Right lobe of liver (tissue), 6 donors: Measurements from ENCODE around the gene ATAT1. TPM values are rescaled to one million over a fixed set of nuclear protein-coding genes. Genes with fewer than 3 reads are reported as not detected.

Experiments
- ATAC-seq, 4 donors: fragments of 200-7000 bp; cut with Tn5 transposase; one replicate each; pipeline ENCODE4 v1.9.1; 2020; ENCODE audit warnings: mild to moderate bottlenecking in 4 of 4, moderate library complexity in 4 of 4
- DNase-seq, 3 donors: peaks; one replicate each; pipeline ENCODE4 v3.0.0-alpha.2; 2020
- H3K27ac ChIP-seq, 3 donors: fragments of 200-600 bp; one replicate each; pipeline ENCODE4 v1.8.0; 2022
- H3K27me3 ChIP-seq, 2 donors: fragments of 200-600 bp; one replicate each; pipeline ENCODE4 v1.8.0; 2022
- H3K36me3 ChIP-seq, 4 donors: fragments of 200-600 bp; sonication (generic) in 1 of 4; one replicate each; pipeline versions ENCODE4 v1.5.1 to v1.8.0; 2017 to 2022; ENCODE audit warnings: control low read depth in 1 of 4
- H3K4me1 ChIP-seq, 4 donors: fragments of 200-600 bp; sonication (generic) in 1 of 4; one replicate each; pipeline versions ENCODE4 v1.5.1 to v1.8.0; 2017 to 2022; ENCODE audit warnings: control low read depth in 1 of 4
- H3K4me3 ChIP-seq, 3 donors: fragments of 200-600 bp; one replicate each; pipeline ENCODE4 v1.8.0; 2022
- H3K9me3 ChIP-seq, 4 donors: fragments of 200-600 bp; sonication (generic) in 1 of 4; one replicate each; pipeline versions ENCODE4 v1.5.1 to v1.8.0; 2017 to 2022; ENCODE audit warnings: control low read depth in 1 of 4
- POLR2A ChIP-seq: fragments of 450-650 bp; IDR thresholded peaks from one replicate; pipeline ENCODE4 v1.6.1; 2017; ENCODE audit warnings: antibody characterized with exemption, mild to moderate bottlenecking
- WGBS: methylation state at CpG from one replicate; pipeline ENCODE4 v1.1.6; 2018; ENCODE audit warnings: low coverage, low lambda C conversion rate; ENCODE audit not compliant: insufficient coverage; ENCODE audit errors: missing lambda C conversion rate; 5-methylcytosine and 5-hydroxymethylcytosine counted together
- intact Hi-C, 2 donors: fragments of 100-400 bp; cut with DNase I; formaldehyde crosslinking; loops; one replicate each; pipeline versions ENCODE4 v1.11.2 to v1.14.1; 2022
- total RNA-seq, 6 experiments: library from RNA; depleted of rRNA in 2 of 6; stranded (reverse); fragments of >200 nt in 2 of 6; fragmentation: NEBNext Ultra II Directional in 3 of 6; extraction: Animal tissue kit (Norgen Biotek cat#: 25700) in 3 of 6; gene quantifications; one replicate each; pipeline versions ENCODE4 v1.1.0 to v1.2.4, GENCODE V29; 2016 to 2023
- TF ChIP-seq, protein P1 (sequence below), 4 donors: fragments of 200-600 bp in 3 of 4; fragments of 450-650 bp in 1 of 4; IDR thresholded peaks; one replicate each; pipeline versions ENCODE4 v1.5.1 to v1.8.0; 2016 to 2022; ENCODE audit warnings: antibody characterized with exemption in 4 of 4, mild to moderate bottlenecking in 2 of 4
- donor health status: DM: no; HTN: yes; CAD: no.
- donor health status: DM: no; HTN: no; CAD: no.
- donor health status: DM: no; HTN: no; CAD: no.
- donor health status: DM: no; HTN: yes; CAD: no.
- donor health status: DM: no; HTN: yes; CAD: no.

ATAT1 gene
- total RNA-seq, 6 experiments from 2014 or later: 2.4 to 6.6 (median 4.4) TPM

DNA sequence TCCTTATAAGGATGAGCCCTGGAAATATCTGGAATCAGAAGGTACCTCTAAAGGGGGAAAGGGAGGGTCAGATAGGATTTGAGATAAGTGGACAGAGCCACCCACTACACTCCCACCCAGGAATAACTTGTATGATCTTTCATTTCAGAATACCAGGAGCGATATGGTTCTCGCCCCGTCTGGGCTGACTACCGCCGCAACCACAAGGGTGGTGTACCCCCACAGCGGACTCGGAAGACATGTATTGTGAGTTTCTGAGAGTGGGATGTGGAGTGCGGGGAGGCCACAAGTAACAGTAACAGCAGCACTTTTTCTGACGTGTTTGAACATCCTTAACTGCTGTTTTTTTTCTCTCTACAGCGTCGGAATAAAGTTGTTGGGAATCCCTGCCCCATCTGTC is 7.1 kb upstream of the ATAT1 start:
- Histone ChIP-seq H3K27me3 (no peaks in the 10 kb centered on the region), H3K27ac (no peak overlapping the region), H3K4me1 (peaks cover 0 to 8% (median 0%) of the 10 kb centered on the region in 4 donors), H3K9me3 (no peaks in the 10 kb centered on the region), H3K4me3 (no peak overlapping the region), H3K36me3 (peaks cover 0 to 63% (median 27%) of the 10 kb centered on the region in 4 donors)
- no peak for ATAC-seq
- WGBS: 92% methylated on average over 11 of the region's 11 CpGs
- TF ChIP-seq, protein P1, sequence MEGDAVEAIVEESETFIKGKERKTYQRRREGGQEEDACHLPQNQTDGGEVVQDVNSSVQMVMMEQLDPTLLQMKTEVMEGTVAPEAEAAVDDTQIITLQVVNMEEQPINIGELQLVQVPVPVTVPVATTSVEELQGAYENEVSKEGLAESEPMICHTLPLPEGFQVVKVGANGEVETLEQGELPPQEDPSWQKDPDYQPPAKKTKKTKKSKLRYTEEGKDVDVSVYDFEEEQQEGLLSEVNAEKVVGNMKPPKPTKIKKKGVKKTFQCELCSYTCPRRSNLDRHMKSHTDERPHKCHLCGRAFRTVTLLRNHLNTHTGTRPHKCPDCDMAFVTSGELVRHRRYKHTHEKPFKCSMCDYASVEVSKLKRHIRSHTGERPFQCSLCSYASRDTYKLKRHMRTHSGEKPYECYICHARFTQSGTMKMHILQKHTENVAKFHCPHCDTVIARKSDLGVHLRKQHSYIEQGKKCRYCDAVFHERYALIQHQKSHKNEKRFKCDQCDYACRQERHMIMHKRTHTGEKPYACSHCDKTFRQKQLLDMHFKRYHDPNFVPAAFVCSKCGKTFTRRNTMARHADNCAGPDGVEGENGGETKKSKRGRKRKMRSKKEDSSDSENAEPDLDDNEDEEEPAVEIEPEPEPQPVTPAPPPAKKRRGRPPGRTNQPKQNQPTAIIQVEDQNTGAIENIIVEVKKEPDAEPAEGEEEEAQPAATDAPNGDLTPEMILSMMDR (IDR thresholded peaks at IDR 0.05): no peak
- no peak for TF ChIP-seq POLR2A
- no peak for DNase-seq
- intact Hi-C loops: no loop called here

DNA sequence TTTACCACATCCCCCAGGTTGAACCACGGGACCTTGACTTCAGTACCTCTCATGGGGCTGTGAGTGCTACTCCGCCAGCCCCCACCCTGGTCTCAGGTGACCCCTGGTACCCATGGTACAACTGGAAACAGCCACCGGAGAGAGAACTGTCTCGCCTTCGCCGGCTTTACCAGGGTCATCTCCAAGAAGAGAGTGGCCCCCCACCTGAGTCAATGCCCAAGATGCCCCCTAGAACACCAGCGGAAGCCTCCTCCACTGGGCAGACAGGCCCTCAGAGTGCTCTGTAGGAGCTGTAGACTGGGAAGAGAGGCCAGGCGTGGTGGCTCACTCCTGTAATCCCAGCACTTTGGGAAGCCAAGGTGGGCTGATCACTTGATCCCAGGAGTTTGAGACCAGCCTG is 1.2 kb upstream of the ATAT1 start:
- peaks cover 0 to 7% (median 3%) of the 10 kb centered on the region in 4 donors for H3K4me1 ChIP-seq
- no peaks in the 10 kb centered on the region for H3K9me3 ChIP-seq
- peaks cover 0 to 58% (median 22%) of the 10 kb centered on the region in 4 donors for H3K36me3 ChIP-seq
- TF ChIP-seq, protein P1 (IDR thresholded peaks at IDR 0.05): no peak
- no peak for TF ChIP-seq POLR2A
- no peak for DNase-seq
- WGBS: 90% methylated on average over 2 of the region's 8 CpGs
- H3K27me3 ChIP-seq: no peaks in the 10 kb centered on the region
- no peak overlapping the region for H3K27ac ChIP-seq
- ATAC-seq: no peak
- intact Hi-C loops: loop anchor here (10.0 kb wide), 2 partner anchors 49 to 109 kb away; partner anchors contain the start of gene DHX16 (in 1 of the 2)
- no peak overlapping the region for H3K4me3 ChIP-seq

DNA sequence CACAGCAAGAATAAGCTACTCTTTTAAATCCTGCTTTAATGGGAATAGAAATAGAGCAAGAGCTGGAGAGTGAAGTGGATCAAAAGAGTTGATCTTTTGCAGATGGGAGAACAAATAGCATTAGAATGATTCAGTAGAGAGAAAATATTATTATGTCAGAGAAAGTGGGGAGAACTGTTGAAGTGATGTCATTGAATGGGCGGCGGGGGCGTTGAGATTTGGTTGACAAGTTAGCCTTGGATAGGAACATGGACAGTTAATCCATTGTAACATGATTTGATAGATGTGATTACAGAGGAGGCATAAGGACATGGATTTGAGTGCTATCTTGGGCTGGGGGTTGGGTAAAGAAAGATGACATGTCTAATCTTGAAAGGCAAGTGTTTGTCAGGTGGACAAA is 9.2 kb downstream of the ATAT1 start:
- Histone ChIP-seq H3K36me3 (peaks cover 0 to 4% (median 0%) of the 10 kb centered on the region in 4 donors), H3K27me3 (no peaks in the 10 kb centered on the region), H3K27ac (no peak overlapping the region), H3K9me3 (no peaks in the 10 kb centered on the region), H3K4me1 (peaks cover 0 to 4% (median 0%) of the 10 kb centered on the region in 4 donors), H3K4me3 (no peak overlapping the region)
- TF ChIP-seq POLR2A: no peak
- TF ChIP-seq, protein P1 (IDR thresholded peaks at IDR 0.05): no peak
- WGBS: 100% methylated on average over 3 of the region's 3 CpGs
- ATAC-seq: no peak
- intact Hi-C loops: no loop called here
- no peak for DNase-seq

DNA sequence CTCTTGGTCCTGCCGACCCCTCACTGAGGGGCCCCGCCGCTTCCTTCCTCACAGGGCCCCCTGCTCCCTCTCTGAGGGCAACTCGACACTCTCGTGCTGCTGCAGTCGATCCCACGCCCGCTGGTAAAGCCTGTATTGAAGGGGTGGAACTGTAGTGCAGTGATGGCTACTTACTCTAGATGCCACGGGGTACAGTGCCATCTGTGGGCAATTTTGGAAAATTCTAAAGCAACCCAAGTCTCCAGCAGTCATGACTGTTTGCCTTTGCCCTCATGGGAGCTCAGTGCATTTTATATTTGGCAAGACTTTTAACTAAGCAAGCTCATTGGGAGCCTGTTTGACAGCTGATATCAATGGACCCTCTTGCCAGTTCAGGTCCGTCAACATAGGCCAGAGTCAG is 13.8 kb downstream of the ATAT1 start:
- no peaks in the 10 kb centered on the region for H3K36me3 ChIP-seq
- no peaks in the 10 kb centered on the region for H3K9me3 ChIP-seq
- H3K4me3 ChIP-seq: no peak overlapping the region
- no peak for TF ChIP-seq POLR2A
- TF ChIP-seq, protein P1 (IDR thresholded peaks at IDR 0.05): peak in 3 of 4 donors; percentile 23 to 39 (median 37)
- ATAC-seq: peak; percentile 75 to 83 (median 81)
- DNase-seq: no peak
- intact Hi-C loops: no loop called here
- 54% methylated on average over 4 of the region's 10 CpGs for WGBS
- H3K27me3 ChIP-seq: no peaks in the 10 kb centered on the region
- H3K27ac ChIP-seq: no peak overlapping the region
- H3K4me1 ChIP-seq: peaks cover 0 to 10% (median 0%) of the 10 kb centered on the region in 4 donors

DNA sequence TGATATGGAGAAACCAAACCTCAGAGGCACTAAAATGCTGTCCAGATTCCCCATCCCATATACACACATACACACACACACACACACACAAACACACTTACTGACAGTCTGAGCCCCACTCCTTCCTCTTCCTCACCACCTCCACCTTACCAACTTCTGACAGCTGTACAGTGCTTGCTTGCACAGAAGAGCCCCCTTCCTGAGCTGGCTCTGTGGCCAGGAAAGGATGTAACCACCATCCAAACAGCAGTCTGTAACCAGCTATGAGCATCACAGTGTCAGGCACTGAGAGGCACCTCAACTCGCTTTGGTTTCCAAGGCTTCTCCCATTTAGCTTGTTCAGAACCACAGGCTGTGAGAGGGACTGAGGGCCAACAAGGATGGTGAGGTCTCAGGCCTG is 14.4 kb downstream of the ATAT1 start:
- no peaks in the 10 kb centered on the region for H3K9me3 ChIP-seq
- H3K27me3 ChIP-seq: no peaks in the 10 kb centered on the region
- H3K4me1 ChIP-seq: peaks cover 0 to 10% (median 3%) of the 10 kb centered on the region in 4 donors
- WGBS: no CpG with 5 or more reads among the region's 1 CpG
- no peak overlapping the region for H3K4me3 ChIP-seq
- DNase-seq (no peak), ATAC-seq (no peak)
- H3K36me3 ChIP-seq: no peaks in the 10 kb centered on the region
- no peak for TF ChIP-seq POLR2A
- TF ChIP-seq, protein P1 (IDR thresholded peaks at IDR 0.05): no peak
- intact Hi-C loops: no loop called here
- no peak overlapping the region for H3K27ac ChIP-seq
